Activated CD4-positive, alpha-beta T cell treated with anti-CD3 and anti-CD28 coated beads for 36 hours (primary cell): ENCODE results near the gene SLC66A2. TPM values are rescaled to one million over a fixed set of nuclear protein-coding genes. Genes with fewer than 3 reads are reported as not detected.

Experiments
- ATAC-seq: fragments of 200-7000 bp; cut with Tn5 transposase; one replicate; pipeline ENCODE4 v1.10.0; 2021; ENCODE audit warnings: mild to moderate bottlenecking, moderate library complexity
- CTCF ChIA-PET: fragments of 350-600 bp; sonication (Branson Sonifier 250); formaldehyde crosslinking; loops from one replicate; lab custom pipeline; 2021; ENCODE audit warnings: antibody characterized with exemption; lab: Charles Lee
- POLR2A ChIA-PET: fragments of 350-600 bp; sonication (Branson Sonifier 250); formaldehyde crosslinking; loops from one replicate; lab custom pipeline; 2021; ENCODE audit warnings: antibody characterized with exemption, inconsistent platforms; lab: Charles Lee
- DNase-seq: peaks from one replicate; pipeline ENCODE4 v3.0.0-alpha.2; 2020
- H3K27ac Mint-ChIP-seq: one replicate; pipeline ENCODE4 v1.8.0; 2021; ENCODE audit warnings: mixed read lengths
- H3K27me3 Mint-ChIP-seq: one replicate; pipeline ENCODE4 v1.8.0; 2021; ENCODE audit warnings: mixed read lengths
- H3K36me3 Mint-ChIP-seq: one replicate; pipeline ENCODE4 v1.8.0; 2021; ENCODE audit warnings: low read depth, mixed read lengths
- H3K4me1 Mint-ChIP-seq: one replicate; pipeline ENCODE4 v1.8.0; 2021; ENCODE audit warnings: mixed read lengths
- H3K4me3 Mint-ChIP-seq: one replicate; pipeline ENCODE4 v1.8.0; 2021; ENCODE audit warnings: mild to moderate bottlenecking, moderate library complexity, mixed read lengths
- H3K9me3 Mint-ChIP-seq: one replicate; pipeline ENCODE4 v1.8.0; 2021; ENCODE audit warnings: low read depth, mixed read lengths
- intact Hi-C, 2 experiments: fragments of 100-400 bp; cut with DNase I in 1 of 2; cut with micrococcal nuclease in 1 of 2; formaldehyde crosslinking; loops; one replicate each; pipeline versions ENCODE4 v1.14.2 to v1.15.1; 2022 to 2024; cut with DNase I, micrococcal nuclease
- total RNA-seq, 2 experiments: library from RNA; stranded (reverse); gene quantifications; one replicate each; pipeline ENCODE4 v1.2.3, GENCODE V29; 2021

Gene SLC66A2
- total RNA-seq, 2 experiments from 2014 or later, result 23.4 to 28.5 TPM

DNA sequence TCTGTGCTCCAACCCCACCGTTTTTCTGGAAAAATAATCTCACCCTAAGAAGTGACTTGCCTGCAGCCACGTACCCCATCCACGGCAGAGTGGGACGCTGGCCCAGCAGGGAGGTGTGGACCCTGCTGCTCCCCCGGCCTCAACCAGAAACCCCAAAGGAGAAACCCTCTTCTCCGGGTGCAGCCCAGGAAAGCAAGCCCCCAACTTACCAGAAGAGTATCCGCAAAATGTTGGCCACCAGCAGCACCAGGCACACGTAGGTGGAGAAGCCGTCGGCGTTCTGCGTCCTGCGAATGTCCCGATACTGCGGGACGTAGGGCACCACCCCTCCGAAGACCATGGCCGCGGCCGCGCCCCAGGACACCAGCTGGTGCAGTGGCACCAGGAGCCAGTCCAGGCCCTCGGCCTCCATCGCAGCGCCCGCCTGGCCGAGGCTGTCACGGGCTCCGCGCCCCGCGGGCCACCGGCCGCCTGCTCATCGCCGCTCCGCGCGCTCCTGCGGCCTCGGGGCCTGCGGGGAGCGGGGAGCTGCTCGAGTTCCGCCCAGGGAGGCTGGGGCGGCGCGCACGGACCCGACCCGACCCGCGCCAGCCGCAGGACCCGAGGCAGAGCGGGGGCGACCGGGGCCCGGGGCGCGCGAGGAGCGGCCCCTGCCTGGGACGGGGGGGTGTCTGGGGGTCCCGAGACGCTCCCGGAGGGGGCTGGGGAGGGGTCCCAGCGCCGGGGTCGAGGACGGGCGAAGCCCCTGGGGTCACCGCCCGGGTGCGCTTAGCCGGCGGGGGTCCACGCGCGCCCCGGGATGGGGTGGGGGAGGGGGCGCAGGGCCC lies 725 bp downstream of the SLC66A2 start:
- H3K36me3 Mint-ChIP-seq, result peaks cover 10% of the 10 kb centered on the region
- POLR2A ChIA-PET, result interaction anchor here (1.0 kb wide), 1 partner anchor 13 kb away, joined by 3 read pairs; no protein-coding TSS in a partner anchor
- no peaks in the 10 kb centered on the region for H3K9me3 Mint-ChIP-seq
- peaks cover 41% of the 10 kb centered on the region for H3K4me1 Mint-ChIP-seq
- H3K4me3 Mint-ChIP-seq, result peak overlapping the region; percentile 82
- CTCF ChIA-PET, result interaction anchor here (0.9 to 1.6 kb wide), 2 partner anchors 17 to 32 kb away, joined by 3 read pairs; no protein-coding TSS in a partner anchor
- H3K27ac Mint-ChIP-seq, result peak overlapping the region; percentile 81
- peak; percentile 17 for ATAC-seq
- H3K27me3 Mint-ChIP-seq, result no peaks in the 10 kb centered on the region
- peak; percentile 48 for DNase-seq
- intact Hi-C loops, result loop anchor here (1.0 to 5.0 kb wide), 8 partner anchors 14 to 883 kb away; partner anchors contain the start of genes RBFA (in 2 of the 2), TXNL4A (in 2 of the 2), ADNP2 (in 1 of the 2) and ATP9B (in 1 of the 2)

DNA sequence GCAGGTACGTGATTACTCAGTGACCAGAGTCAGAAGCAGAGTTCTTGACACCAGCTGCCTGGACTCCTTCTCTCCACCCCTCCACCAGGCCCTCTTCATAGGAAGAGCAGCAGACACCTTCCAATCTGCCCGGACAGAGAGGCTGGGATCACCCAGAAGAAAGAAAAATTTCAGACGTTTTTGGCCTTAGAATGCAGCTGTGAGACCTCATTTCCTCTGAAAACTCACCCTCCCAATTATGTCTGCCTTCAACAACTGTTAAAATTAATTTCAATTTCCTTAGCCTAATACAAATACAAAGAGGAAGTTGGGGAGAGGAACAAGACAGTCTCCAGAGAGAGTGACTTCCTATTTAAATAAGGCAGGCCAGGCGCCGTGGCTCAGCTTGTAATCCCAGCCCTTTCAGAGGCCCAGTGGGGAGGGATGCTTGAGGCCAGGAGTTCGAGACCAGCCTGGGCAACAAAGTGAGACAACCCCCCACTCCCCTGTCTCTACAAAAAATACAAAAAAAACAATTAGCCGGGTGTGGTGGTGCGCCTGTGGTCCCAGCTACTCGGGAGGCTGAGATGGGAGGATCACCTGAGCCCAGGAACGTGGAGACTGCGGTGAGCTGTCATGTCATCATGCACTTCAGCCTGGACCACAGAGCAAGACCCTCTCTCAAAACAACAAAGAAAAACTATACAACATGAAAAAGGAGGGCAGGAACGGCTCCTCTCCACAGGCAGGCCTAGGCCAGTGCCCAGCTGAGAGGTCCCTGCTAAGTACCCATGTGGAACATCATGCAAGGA lies 1.6 kb downstream of the SLC66A2 start:
- Mint-ChIP-seq H3K27ac (peak overlapping the region; percentile 81), H3K36me3 (peaks cover 10% of the 10 kb centered on the region), H3K9me3 (no peaks in the 10 kb centered on the region), H3K4me1 (peaks cover 41% of the 10 kb centered on the region), H3K27me3 (no peaks in the 10 kb centered on the region), H3K4me3 (peak overlapping the region; percentile 82)
- ChIA-PET POLR2A (no interaction called here), CTCF (interaction anchor here (0.6 to 0.9 kb wide), 3 partner anchors 10 to 87 kb away, joined by 3 to 5 read pairs (median 3); no protein-coding TSS in a partner anchor)
- DNase-seq (peak; percentile 34), ATAC-seq (no peak)
- intact Hi-C loops, result loop anchor here (2.0 to 5.0 kb wide), 3 partner anchors 39 to 883 kb away; partner anchors contain the start of genes ATP9B (in 1 of the 2) and TXNL4A (in 1 of the 2)

DNA sequence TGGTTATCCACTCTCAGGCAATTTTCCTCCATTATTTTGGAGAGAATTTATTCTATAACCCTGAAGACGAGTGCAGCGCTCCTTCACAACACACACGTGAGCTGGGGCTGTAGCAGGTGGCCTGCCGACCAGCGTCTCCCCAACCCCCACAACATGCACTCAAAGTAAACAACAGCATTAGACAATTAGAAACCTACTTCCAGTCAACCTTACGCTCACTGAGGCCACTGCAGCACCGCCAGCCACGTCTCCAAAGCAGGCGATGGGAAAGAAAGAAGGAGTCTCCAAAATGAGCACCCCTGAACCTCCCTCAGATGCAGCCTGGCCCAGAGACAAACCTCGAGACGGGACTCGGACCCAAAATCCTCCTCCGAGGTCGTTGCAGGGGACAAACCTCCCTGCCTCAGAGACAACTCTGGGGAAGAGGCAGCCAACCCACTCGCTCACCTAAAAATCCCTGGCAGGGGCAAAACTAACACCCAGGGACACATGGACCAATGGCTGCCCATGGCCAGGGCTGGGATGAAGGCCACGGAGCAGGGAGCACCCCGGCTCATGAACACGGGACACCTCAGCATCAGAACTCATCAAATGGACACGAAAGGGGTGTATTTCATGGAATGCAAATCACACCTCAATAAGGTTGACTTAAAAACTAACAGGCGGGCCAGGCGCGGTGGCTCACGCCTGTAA lies 2.6 kb downstream of the SLC66A2 start:
- CTCF ChIA-PET, result no interaction called here
- H3K27me3 Mint-ChIP-seq, result no peaks in the 10 kb centered on the region
- no peak overlapping the region for H3K4me3 Mint-ChIP-seq
- peaks cover 45% of the 10 kb centered on the region for H3K4me1 Mint-ChIP-seq
- DNase-seq, result no peak
- H3K9me3 Mint-ChIP-seq, result no peaks in the 10 kb centered on the region
- no peak for ATAC-seq
- intact Hi-C loops, result no loop called here
- POLR2A ChIA-PET, result no interaction called here
- H3K27ac Mint-ChIP-seq, result no peak overlapping the region
- peaks cover 10% of the 10 kb centered on the region for H3K36me3 Mint-ChIP-seq

DNA sequence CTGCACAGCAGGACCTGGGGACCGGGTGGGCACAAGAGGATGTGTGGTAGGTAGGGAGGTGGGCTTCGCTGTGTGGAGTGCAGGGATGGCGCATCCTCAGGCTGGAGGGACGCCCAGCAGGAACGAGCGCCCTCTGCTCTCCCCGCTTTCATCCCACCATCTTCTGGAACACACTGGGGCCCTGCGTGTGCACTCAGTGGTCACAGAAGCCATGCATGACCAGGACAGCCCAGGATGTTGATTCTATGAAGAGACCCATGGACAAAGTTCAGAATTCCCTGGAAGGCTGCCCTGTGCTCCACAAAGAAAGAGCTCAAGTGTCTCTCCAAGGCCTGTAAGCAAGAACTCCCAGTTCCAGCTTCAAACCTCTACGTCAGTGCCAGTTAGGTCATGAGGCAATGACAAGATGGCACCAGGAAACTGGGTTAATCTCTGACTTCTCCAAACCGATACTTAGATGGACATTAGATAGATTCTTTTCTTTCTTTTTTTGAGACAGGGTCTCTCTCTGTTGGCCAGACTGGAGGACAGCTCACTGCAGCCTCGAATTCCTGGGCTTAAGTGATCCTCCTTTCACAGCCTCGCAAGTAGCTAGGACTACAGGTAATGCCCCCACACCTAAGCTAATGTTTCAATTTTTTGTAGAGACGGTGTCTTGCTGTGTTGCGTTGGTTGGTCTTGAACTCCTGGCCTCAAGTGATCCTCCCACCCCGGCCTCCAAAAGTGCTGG lies 3.4 kb downstream of the SLC66A2 start:
- CTCF ChIA-PET, result no interaction called here
- Mint-ChIP-seq H3K9me3 (no peaks in the 10 kb centered on the region), H3K4me3 (no peak overlapping the region), H3K4me1 (peaks cover 48% of the 10 kb centered on the region), H3K27me3 (no peaks in the 10 kb centered on the region), H3K27ac (no peak overlapping the region), H3K36me3 (peaks cover 10% of the 10 kb centered on the region)
- DNase-seq (no peak), ATAC-seq (no peak)
- intact Hi-C loops, result no loop called here
- POLR2A ChIA-PET, result no interaction called here

DNA sequence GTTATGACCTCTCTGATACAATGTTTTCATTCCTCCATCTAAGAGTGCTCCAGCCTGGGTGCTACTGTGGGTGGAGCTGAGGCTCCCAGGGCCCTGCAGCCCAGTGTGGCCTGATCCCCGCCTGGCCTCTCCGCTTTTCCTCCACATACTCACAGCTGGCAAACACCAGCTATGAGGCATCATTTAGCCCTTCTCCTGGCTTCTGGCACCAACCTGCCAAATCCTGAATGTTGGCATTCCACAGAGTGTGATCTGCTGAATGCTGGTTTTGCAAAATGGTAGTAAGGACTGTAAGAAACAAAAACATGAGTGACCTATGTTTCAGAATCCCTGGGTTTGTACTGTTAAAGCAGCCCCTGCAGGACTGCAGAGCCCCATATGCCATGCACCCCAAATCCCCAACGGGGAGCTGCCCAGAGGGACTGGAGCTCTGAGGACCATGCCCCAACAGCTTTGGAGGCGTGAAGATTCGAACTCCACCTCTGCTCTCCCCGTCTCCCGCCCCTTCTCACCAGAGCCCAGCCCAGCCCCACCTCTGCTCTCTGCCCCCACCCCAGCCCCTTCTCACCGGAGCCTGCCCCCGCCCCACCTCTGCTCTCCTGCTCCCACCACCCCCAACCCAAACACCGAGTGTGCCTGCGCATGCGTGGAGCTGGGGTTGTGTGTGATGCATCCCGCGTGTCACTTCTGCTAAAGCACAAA lies 4.2 kb downstream of the SLC66A2 start:
- Mint-ChIP-seq H3K9me3 (no peaks in the 10 kb centered on the region), H3K27ac (peak overlapping the region; percentile 15), H3K36me3 (peaks cover 13% of the 10 kb centered on the region), H3K4me3 (no peak overlapping the region), H3K4me1 (peaks cover 48% of the 10 kb centered on the region), H3K27me3 (no peaks in the 10 kb centered on the region)
- CTCF ChIA-PET, result no interaction called here
- POLR2A ChIA-PET, result no interaction called here
- ATAC-seq (no peak), DNase-seq (no peak)
- intact Hi-C loops, result no loop called here

DNA sequence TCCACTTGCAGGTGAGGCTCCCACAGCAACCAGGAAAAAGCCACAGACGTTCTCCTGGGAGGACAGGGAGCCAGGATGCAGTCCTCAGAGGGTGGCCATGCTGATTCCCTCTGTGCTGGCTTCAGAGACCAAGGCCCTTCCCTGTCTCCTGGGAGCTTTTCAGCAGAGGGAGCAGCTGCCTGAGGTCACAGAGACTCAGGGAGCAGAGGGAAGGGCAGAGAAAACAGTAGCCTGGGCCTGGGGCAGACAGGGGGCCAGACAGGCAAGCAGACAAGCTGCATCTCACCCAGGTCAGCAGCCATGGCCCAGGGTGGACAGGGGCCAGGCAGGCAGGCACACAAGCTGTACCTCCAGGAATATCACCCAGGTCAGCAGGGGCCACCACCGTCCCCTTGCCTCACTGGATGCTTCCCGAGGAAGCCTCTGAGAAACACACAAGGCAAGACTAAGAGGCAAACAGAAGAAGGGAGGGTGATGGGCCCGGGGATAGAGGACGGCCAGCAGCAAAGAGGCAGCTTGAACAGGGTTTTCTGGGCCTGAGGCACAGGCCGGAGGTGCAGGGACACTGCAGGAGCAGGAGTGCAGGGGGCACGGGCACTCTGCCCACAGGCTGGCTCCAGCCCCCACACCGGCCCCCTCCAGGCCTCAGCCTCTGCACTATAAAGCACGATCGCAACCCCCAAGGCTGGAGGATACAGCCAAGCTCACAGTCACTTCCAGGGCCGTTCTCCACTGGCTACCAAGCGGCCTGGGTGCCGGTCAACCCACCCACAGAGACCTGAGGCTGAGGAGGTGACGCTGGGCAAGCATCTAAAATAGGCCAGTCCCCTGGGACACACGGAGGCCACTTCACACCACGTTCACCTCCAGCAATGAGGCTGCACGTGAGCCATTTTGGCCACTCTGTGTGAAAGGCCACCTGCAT lies 6.1 kb downstream of the SLC66A2 start:
- intact Hi-C loops, result no loop called here
- Mint-ChIP-seq H3K27ac (no peak overlapping the region), H3K9me3 (no peaks in the 10 kb centered on the region)

DNA sequence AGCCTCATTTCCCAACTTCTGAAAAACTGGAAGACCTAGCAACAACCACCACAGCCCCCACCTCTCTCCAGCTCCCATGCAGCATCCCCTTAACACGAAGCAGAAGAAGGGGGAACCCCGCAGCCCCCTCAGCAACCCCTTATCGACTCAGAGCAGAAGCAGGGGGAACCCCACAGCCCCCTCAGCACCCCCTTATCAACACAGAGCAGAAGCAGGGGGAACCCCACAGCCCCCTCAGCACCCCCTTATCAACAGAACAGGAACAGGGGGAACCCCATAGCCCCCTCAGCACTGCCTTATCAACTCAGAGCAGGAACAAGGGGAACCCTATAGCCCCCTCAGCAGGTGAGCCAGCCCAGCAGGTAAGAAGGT lies 6.7 kb downstream of the SLC66A2 start:
- H3K36me3 Mint-ChIP-seq, result peaks cover 19% of the 10 kb centered on the region
- intact Hi-C loops, result no loop called here
- peak overlapping the region; percentile 60 for H3K27ac Mint-ChIP-seq
- ChIA-PET CTCF (no interaction called here), POLR2A (no interaction called here)
- DNase-seq (no peak), ATAC-seq (peak; percentile 2)
- no peaks in the 10 kb centered on the region for H3K27me3 Mint-ChIP-seq
- H3K4me3 Mint-ChIP-seq, result no peak overlapping the region
- H3K4me1 Mint-ChIP-seq, result peaks cover 44% of the 10 kb centered on the region
- H3K9me3 Mint-ChIP-seq, result no peaks in the 10 kb centered on the region

More for the DNA sequence above, 6.1 kb downstream of the SLC66A2 start:
- CTCF ChIA-PET, result interaction anchor here (0.9 kb wide), 1 partner anchor 89 kb away, joined by 3 read pairs; no protein-coding TSS in a partner anchor
- peaks cover 15% of the 10 kb centered on the region for H3K36me3 Mint-ChIP-seq
- ATAC-seq (no peak), DNase-seq (no peak)
- POLR2A ChIA-PET, result no interaction called here
- H3K4me3 Mint-ChIP-seq, result no peak overlapping the region
- no peaks in the 10 kb centered on the region for H3K27me3 Mint-ChIP-seq
- H3K4me1 Mint-ChIP-seq, result peaks cover 47% of the 10 kb centered on the region

DNA sequence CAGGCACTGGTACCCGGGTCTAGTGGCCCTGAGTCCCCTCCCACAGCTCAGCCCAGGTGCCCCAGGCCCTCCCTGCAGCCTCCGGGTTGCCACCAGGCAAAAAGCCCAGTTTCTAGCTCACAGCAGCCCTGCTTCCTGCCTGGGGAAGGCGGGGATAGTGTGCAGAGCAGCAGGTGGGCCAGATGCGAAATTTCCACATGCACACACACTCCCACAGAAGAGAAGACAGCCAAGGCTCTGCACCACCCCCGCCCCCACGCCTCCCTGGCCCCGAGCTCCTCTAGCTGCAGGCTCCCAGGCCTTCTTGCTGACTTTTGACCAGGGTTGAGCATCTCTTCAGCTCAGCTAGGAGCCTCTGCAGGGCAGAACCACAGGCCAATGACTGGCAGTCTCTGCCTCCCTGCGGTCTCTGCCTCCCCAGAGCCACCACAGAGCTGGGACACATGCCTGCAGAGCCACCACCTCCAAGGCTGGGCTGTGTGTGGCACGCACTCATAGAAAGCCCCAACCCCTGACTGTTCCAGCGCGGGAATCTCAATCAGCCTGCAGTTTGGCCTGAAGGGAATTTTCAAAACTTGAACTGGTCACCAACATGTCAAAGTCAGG lies 7.2 kb downstream of the SLC66A2 start:
- Mint-ChIP-seq H3K9me3 (no peaks in the 10 kb centered on the region), H3K36me3 (peaks cover 20% of the 10 kb centered on the region), H3K4me1 (peaks cover 41% of the 10 kb centered on the region), H3K27ac (peak overlapping the region; percentile 60), H3K4me3 (no peak overlapping the region), H3K27me3 (no peaks in the 10 kb centered on the region)
- POLR2A ChIA-PET, result interaction anchor here (0.7 kb wide), 1 partner anchor 53 kb away, joined by 4 read pairs; no protein-coding TSS in a partner anchor
- CTCF ChIA-PET, result no interaction called here
- DNase-seq (peak; percentile 68), ATAC-seq (peak; percentile 90)
- intact Hi-C loops, result no loop called here

DNA sequence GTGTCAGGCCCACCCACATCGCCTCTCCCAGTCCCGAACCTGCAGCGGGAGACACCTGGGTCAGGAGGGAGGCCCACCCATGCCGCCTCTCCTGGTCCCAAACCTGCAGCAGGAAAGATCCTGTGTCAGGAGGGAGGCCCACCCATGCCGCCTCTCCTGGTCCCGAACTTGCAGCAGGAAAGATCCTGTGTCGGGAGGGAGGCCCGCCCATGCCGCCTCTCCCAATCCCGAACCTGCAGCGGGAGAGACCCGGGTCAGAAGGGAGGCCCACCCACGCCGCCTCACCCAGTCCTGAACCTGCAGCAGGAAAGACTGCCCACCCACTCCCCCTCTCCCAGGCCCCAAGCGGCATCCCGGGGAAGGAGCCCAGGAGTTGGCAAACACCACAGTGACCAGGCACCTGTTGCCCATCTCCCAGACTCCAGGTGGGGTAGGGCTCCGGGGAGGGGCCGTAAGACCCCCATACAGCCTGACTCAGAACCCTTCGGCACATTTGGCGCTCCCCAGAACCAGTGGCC lies 7.8 kb downstream of the SLC66A2 start:
- H3K36me3 Mint-ChIP-seq, result peaks cover 19% of the 10 kb centered on the region

More for the DNA sequence above, 7.8 kb downstream of the SLC66A2 start:
- POLR2A ChIA-PET, result interaction anchor here (0.7 kb wide), 1 partner anchor 53 kb away, joined by 4 read pairs; no protein-coding TSS in a partner anchor
- DNase-seq (no peak), ATAC-seq (no peak)
- H3K9me3 Mint-ChIP-seq, result no peaks in the 10 kb centered on the region
- CTCF ChIA-PET, result interaction anchor here (1.2 kb wide), 1 partner anchor 85 kb away, joined by 3 read pairs; no protein-coding TSS in a partner anchor
- intact Hi-C loops, result no loop called here
- peaks cover 36% of the 10 kb centered on the region for H3K4me1 Mint-ChIP-seq
- no peak overlapping the region for H3K27ac Mint-ChIP-seq
- H3K4me3 Mint-ChIP-seq, result no peak overlapping the region
- H3K27me3 Mint-ChIP-seq, result no peaks in the 10 kb centered on the region
